Upper lobe of left lung (tissue), 6 donors: ENCODE data around the gene MAP10. TPM values are rescaled to one million over a fixed set of nuclear protein-coding genes. Genes with fewer than 3 reads are reported as not detected.

Experiments
- ATAC-seq, 2 donors: fragments of 200-7000 bp; cut with Tn5 transposase; one replicate each; pipeline ENCODE4 v1.9.1; 2022; ENCODE audit warnings: mild to moderate bottlenecking in 2 of 2, moderate library complexity in 2 of 2; ENCODE audit not compliant: low FRiP score in 2 of 2
- DNase-seq, 2 donors: peaks; one replicate each; pipeline ENCODE4 v3.0.0-alpha.2; 2019 to 2020
- H3K27ac ChIP-seq, 4 donors: fragments of 200-600 bp; sonication (generic); one replicate each; pipeline ENCODE4 v1.5.1; 2016 to 2019
- H3K27me3 ChIP-seq, 4 donors: fragments of 200-600 bp; sonication (generic); one replicate each; pipeline ENCODE4 v1.5.1; 2017 to 2019
- H3K36me3 ChIP-seq, 4 donors: fragments of 200-600 bp; sonication (generic); one replicate each; pipeline ENCODE4 v1.5.1; 2016 to 2019
- H3K4me1 ChIP-seq, 4 donors: fragments of 200-600 bp; sonication (generic); one replicate each; pipeline ENCODE4 v1.5.1; 2018 to 2019
- H3K4me3 ChIP-seq, 4 donors: fragments of 200-600 bp; sonication (generic); one replicate each; pipeline ENCODE4 v1.5.1; 2017 to 2019; ENCODE audit warnings: mild to moderate bottlenecking in 2 of 4, moderate library complexity in 1 of 4
- H3K9me3 ChIP-seq, 4 donors: fragments of 200-600 bp; sonication (generic); one replicate each; pipeline ENCODE4 v1.5.1; 2018 to 2019
- EP300 ChIP-seq, 4 donors: sonication (generic); formaldehyde crosslinking; IDR thresholded peaks; one replicate each; pipeline ENCODE4 v1.5.1; 2017; ENCODE audit warnings: antibody characterized with exemption in 4 of 4, control low read depth in 2 of 4
- POLR2A ChIP-seq, 4 donors: fragments of 450-650 bp; IDR thresholded peaks; one replicate each; pipeline ENCODE4 v1.5.1; 2016 to 2017; ENCODE audit warnings: antibody characterized with exemption in 4 of 4, mild to moderate bottlenecking in 2 of 4
- POLR2AphosphoS5 ChIP-seq, 2 donors: sonication (generic); formaldehyde crosslinking; IDR thresholded peaks; one replicate each; pipeline ENCODE4 v1.5.1; 2017; ENCODE audit warnings: antibody characterized with exemption in 2 of 2
- WGBS, 2 donors: methylation state at CpG; one replicate each; pipeline ENCODE4 v1.1.5; 2017 to 2018; 5-methylcytosine and 5-hydroxymethylcytosine counted together
- total RNA-seq, 6 donors: library from RNA; depleted of rRNA in 4 of 6; stranded (reverse); fragments of >200 nt in 4 of 6; gene quantifications; one replicate each; pipeline versions ENCODE4 v1.1.0 to v1.2.1, GENCODE V29; 2016 to 2021
- TF ChIP-seq, protein P1 (sequence below), 6 experiments: fragments of 450-650 bp in 4 of 6; fragments of 200-600 bp in 2 of 6; sonication (generic) in 2 of 6; IDR thresholded peaks; one replicate each; pipeline ENCODE4 v1.5.1; 2016 to 2019; ENCODE audit warnings: antibody characterized with exemption in 6 of 6
- donor health status: DM: no; HTN: no; CAD: no; lungs with moderate emphysema.
- donor health status: DM: no; HTN: yes; CAD: no; lungs with severe emphysema.

The MAP10 gene
- total RNA-seq, 6 donors from 2014 or later: 0.78 to 4.2 (median 1.9) TPM

DNA sequence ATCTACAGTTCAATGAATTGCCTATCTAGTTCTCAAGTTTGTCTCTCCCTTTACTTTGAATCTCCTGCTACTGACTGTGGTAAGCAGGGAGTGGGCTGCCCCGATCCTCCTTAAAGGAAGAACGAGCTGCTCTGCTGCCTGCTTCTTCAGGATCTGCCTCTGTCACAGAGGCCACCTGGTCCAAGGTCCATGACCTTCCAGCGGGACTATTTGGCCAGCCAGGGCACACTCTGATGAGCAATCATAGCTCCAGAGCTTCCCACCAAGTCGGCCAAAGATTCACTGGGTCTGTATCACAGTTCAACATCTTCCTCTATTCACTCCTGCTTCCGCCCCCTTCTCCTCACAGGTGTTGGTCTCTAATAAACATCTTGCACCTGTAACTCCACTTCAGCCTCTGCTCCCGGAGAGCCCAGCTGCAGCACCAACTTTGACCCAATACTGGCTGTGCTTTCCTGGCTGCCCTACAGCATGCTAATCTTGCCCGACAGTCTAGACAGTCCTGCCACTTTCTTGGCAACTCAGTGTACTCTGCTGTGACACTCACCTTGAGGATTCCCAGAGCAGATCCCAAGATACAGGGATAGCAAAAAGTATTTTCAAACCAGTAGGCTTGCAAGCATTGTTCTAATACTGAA, 16.9 kb upstream of the MAP10 start:
- Histone ChIP-seq H3K4me3 (no peak overlapping the region), H3K27me3 (no peaks in the 10 kb centered on the region), H3K27ac (no peak overlapping the region), H3K9me3 (no peaks in the 10 kb centered on the region), H3K36me3 (no peaks in the 10 kb centered on the region), H3K4me1 (no peaks in the 10 kb centered on the region)
- ATAC-seq (no peak), DNase-seq (no peak)
- 89 to 94% methylated on average over 7 of the region's 7 CpGs for WGBS, 2 donors
- TF ChIP-seq POLR2AphosphoS5 (IDR thresholded peaks at IDR 0.05) (no peak), POLR2A (IDR thresholded peaks at IDR 0.05) (no peak), EP300 (IDR thresholded peaks at IDR 0.05) (no peak)
- TF ChIP-seq, protein P1, sequence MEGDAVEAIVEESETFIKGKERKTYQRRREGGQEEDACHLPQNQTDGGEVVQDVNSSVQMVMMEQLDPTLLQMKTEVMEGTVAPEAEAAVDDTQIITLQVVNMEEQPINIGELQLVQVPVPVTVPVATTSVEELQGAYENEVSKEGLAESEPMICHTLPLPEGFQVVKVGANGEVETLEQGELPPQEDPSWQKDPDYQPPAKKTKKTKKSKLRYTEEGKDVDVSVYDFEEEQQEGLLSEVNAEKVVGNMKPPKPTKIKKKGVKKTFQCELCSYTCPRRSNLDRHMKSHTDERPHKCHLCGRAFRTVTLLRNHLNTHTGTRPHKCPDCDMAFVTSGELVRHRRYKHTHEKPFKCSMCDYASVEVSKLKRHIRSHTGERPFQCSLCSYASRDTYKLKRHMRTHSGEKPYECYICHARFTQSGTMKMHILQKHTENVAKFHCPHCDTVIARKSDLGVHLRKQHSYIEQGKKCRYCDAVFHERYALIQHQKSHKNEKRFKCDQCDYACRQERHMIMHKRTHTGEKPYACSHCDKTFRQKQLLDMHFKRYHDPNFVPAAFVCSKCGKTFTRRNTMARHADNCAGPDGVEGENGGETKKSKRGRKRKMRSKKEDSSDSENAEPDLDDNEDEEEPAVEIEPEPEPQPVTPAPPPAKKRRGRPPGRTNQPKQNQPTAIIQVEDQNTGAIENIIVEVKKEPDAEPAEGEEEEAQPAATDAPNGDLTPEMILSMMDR (IDR thresholded peaks at IDR 0.05): no peak

DNA sequence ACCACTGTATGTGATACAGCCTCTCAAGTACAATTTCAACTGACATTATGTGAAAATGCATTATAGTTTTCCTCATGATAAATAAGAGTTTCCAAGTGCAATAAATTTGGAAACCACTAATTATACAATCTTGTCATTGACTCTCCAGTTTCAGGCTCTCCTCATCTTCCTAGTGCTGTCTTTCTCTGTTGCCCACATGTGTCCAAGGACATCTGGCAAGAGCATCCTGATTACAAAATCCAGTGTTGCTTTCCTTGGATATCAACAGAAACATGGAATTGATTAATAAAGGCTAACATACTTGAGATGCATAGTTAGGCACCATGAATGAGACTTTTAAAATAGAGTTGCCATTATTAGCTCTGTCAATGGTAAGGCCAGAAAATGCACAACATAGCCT, 15.6 kb upstream of the MAP10 start:
- Histone ChIP-seq H3K9me3 (no peaks in the 10 kb centered on the region), H3K27me3 (no peaks in the 10 kb centered on the region), H3K36me3 (no peaks in the 10 kb centered on the region), H3K4me3 (no peak overlapping the region), H3K4me1 (peaks cover 0 to 4% (median 1%) of the 10 kb centered on the region in 4 donors), H3K27ac (no peak overlapping the region)
- TF ChIP-seq POLR2AphosphoS5 (IDR thresholded peaks at IDR 0.05): no peak
- TF ChIP-seq EP300 (IDR thresholded peaks at IDR 0.05): no peak
- TF ChIP-seq, protein P1 (IDR thresholded peaks at IDR 0.05): no peak
- no peak for TF ChIP-seq POLR2A (IDR thresholded peaks at IDR 0.05)
- ATAC-seq (no peak), DNase-seq (no peak)

DNA sequence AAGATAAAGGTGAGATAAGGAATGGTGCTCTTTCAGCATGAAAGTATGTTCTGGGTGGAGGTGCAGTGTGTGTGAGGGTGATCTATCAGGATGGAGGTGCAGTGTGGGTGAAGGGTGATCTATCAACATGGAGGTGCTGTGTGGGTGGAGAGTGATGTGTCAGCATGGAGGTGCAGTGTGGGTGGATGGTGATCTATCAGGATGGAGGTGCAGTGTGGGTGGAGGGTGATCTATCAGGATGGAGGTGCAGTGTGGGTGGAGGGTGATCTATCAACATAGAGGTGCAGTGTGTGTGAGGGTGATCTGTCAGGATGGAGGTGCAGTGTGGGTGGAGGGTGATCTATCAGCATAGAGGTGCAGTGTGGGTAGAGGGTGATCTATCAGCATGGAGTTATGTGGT, 12.3 kb upstream of the MAP10 start:
- ATAC-seq (no peak), DNase-seq (no peak)
- TF ChIP-seq, protein P1 (IDR thresholded peaks at IDR 0.05): no peak
- TF ChIP-seq POLR2A (IDR thresholded peaks at IDR 0.05): no peak
- no peak for TF ChIP-seq EP300 (IDR thresholded peaks at IDR 0.05)
- no peak for TF ChIP-seq POLR2AphosphoS5 (IDR thresholded peaks at IDR 0.05)
- Histone ChIP-seq H3K27ac (no peak overlapping the region), H3K9me3 (no peaks in the 10 kb centered on the region), H3K4me3 (no peak overlapping the region), H3K36me3 (no peaks in the 10 kb centered on the region), H3K27me3 (no peaks in the 10 kb centered on the region), H3K4me1 (peaks cover 0 to 4% (median 1%) of the 10 kb centered on the region in 4 donors)

DNA sequence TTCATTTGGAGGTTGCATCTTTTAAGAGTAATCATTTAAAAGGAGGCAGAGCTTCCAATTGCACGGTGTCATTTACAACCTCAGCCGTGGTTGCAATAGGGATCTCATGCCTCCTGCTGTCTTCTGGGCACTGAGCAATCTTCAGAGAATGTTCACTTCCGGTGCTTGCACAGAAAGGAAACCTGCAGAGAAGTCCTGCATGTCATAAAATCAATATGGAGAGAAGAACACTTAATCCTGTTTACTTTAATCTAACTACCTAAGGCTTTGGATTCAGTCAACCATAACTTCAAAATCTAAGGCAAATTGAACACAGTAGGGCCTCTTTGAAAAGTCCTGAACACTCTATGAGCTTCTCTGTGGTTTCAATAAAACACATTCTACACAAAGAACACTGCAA, 11.3 kb upstream of the MAP10 start:
- Histone ChIP-seq H3K27me3 (no peaks in the 10 kb centered on the region), H3K36me3 (no peaks in the 10 kb centered on the region), H3K9me3 (no peaks in the 10 kb centered on the region), H3K4me1 (peaks cover 0 to 4% (median 1%) of the 10 kb centered on the region in 4 donors), H3K27ac (no peak overlapping the region), H3K4me3 (no peak overlapping the region)
- WGBS, 2 donors: 10 to 15% methylated on average over 3 of the region's 3 CpGs
- no peak for TF ChIP-seq EP300 (IDR thresholded peaks at IDR 0.05)
- TF ChIP-seq POLR2A (IDR thresholded peaks at IDR 0.05): no peak
- TF ChIP-seq POLR2AphosphoS5 (IDR thresholded peaks at IDR 0.05): no peak
- TF ChIP-seq, protein P1 (IDR thresholded peaks at IDR 0.05): no peak
- DNase-seq (no peak), ATAC-seq (no peak)

DNA sequence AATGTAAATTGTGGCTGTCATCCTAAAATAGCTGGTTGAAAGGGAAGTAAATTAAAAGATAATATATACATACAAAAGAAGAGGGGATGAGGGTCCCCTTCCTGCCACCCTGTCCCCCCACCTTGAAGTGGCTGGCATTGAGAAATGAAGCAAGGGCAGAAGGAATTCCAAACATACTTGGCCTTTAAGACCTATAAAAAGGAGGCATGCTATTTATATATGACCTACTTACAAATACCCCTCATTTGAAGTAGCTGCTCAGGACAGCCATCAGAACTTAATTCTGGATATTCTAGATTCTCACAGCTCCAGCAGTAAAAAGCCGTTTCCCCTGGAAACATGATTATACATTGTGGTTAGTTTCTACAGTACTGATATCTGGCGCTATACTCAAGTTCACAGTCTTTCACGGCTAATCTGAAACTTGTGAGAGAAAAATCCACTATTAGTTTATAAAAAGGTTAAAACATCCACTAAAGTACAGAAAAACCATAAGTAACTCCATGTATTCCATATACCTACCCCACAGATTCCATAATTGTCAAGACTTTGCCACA, 9.6 kb upstream of the MAP10 start:
- no peak for DNase-seq
- TF ChIP-seq POLR2A (IDR thresholded peaks at IDR 0.05) (no peak), EP300 (IDR thresholded peaks at IDR 0.05) (no peak), POLR2AphosphoS5 (IDR thresholded peaks at IDR 0.05) (no peak)
- TF ChIP-seq, protein P1 (IDR thresholded peaks at IDR 0.05): no peak
- 53 to 58% methylated on average over 3 of the region's 3 CpGs for whole genome bisulfite sequencing, 2 donors

More for the DNA sequence above, 9.6 kb upstream of the MAP10 start:
- no peak overlapping the region for H3K27ac ChIP-seq
- ATAC-seq: no peak
- no peaks in the 10 kb centered on the region for H3K9me3 ChIP-seq
- H3K36me3 ChIP-seq: no peaks in the 10 kb centered on the region
- no peak overlapping the region for H3K4me3 ChIP-seq
- H3K27me3 ChIP-seq: no peaks in the 10 kb centered on the region
- peaks cover 0 to 4% (median 1%) of the 10 kb centered on the region in 4 donors for H3K4me1 ChIP-seq
